HG02623 (cell line): ENCODE measurements around the gene STX17.
"Not testable (repeated sequence)": the region's sequence is repeated elsewhere in the genome, so short reads cannot be mapped to it uniquely, and the experiment has no call there.

ENCODE experiments used
- ATAC-seq: cut with Tn5 transposase; IDR thresholded peaks from one replicate; pipeline ENCODE4 v1.9.1; 2021; ENCODE audit warnings: moderate library complexity; ENCODE audit not compliant: unreplicated experiment

STX17 gene

GRCh38 chr9:99966716-99967115, 60.3 kb downstream of the STX17 start:
- ATAC-seq, result no peak

GRCh38 chr9:99967457-99967856, 61.0 kb downstream of the STX17 start:
- no peak for ATAC-seq

- no peak for ATAC-seq
These were observed 64.0 kb downstream of the STX17 start for GRCh38 chr9:99970481-99970880.

- ATAC-seq, result no peak
These were observed 65.0 kb downstream of the STX17 start for GRCh38 chr9:99971410-99971809.

GRCh38 chr9:99973455-99973854, 67.0 kb downstream of the STX17 start:
- no peak for ATAC-seq

- no peak for ATAC-seq
These were observed 70.8 kb downstream of the STX17 start for GRCh38 chr9:99977033-99977792.

GRCh38 chr9:99978221-99978620, 71.8 kb downstream of the STX17 start:
- no peak for ATAC-seq

- no peak for ATAC-seq
These were observed 74.1 kb downstream of the STX17 start for GRCh38 chr9:99980598-99980997.

- ATAC-seq, result no peak
These were observed 80.2 kb downstream of the STX17 start for GRCh38 chr9:99986642-99987041.

- ATAC-seq, result not testable (repeated sequence)
These were observed 84.1 kb downstream of the STX17 start for GRCh38 chr9:99990508-99990907.

GRCh38 chr9:99998266-99998665, 91.8 kb downstream of the STX17 start:
- ATAC-seq, result no peak

- no peak for ATAC-seq
These were observed 92.4 kb downstream of the STX17 start for GRCh38 chr9:99998866-99999265.

GRCh38 chr9:99999797-100000196, 93.3 kb downstream of the STX17 start:
- no peak for ATAC-seq

- no peak for ATAC-seq
These were observed 104.7 kb downstream of the STX17 start for GRCh38 chr9:100011062-100011681.

GRCh38 chr9:100012279-100012678, 105.8 kb downstream of the STX17 start:
- no peak for ATAC-seq

GRCh38 chr9:100013573-100013972, 107.1 kb downstream of the STX17 start:
- ATAC-seq, result no peak

GRCh38 chr9:100014846-100015245, 108.4 kb downstream of the STX17 start:
- no peak for ATAC-seq

GRCh38 chr9:100019541-100019940, 113.1 kb downstream of the STX17 start:
- no peak for ATAC-seq
